EL (cell line): ENCODE results near the gene GPR157.

Source experiments
- DNase-seq: peaks from one replicate; pipeline ENCODE4 v3.0.0-alpha.2; 2016

The GPR157 gene

DNA sequence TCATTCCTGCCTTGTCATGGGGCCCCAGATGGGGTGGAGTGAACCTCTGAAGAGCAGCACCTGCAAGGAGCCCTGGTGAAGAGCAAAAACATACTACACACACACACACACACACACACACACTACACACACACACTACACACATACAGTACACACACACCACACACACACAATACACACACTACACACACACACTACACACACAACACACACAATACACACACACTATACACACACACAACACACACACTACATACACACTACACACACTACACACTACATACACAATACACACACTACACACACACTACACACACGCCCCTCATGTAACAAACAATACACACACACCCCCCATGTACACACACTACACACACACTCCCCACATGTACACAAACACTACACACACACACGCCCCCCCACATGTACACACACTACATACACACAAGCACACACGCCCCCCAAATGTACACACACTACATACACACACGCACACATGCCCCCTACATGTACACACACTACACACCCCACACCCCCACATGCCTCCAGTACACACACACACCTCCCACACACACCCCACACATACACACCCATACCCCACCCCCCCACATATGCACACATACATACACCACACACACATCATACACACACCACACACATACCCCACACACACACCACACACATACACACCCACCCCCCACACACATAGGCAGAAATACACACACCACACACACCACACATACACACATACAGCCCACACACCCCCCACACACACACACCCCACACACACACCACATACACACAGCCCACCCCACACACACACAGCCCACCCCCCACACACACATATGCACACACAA lies 68.8 kb downstream of the GPR157 start:
- DNase-seq, result no peak

GRCh38 chr1:9058465-9058864 lies 70.4 kb downstream of the GPR157 start:
- DNase-seq, result no peak

GRCh38 chr1:9057851-9058250 lies 71.1 kb downstream of the GPR157 start:
- DNase-seq, result no peak

DNA sequence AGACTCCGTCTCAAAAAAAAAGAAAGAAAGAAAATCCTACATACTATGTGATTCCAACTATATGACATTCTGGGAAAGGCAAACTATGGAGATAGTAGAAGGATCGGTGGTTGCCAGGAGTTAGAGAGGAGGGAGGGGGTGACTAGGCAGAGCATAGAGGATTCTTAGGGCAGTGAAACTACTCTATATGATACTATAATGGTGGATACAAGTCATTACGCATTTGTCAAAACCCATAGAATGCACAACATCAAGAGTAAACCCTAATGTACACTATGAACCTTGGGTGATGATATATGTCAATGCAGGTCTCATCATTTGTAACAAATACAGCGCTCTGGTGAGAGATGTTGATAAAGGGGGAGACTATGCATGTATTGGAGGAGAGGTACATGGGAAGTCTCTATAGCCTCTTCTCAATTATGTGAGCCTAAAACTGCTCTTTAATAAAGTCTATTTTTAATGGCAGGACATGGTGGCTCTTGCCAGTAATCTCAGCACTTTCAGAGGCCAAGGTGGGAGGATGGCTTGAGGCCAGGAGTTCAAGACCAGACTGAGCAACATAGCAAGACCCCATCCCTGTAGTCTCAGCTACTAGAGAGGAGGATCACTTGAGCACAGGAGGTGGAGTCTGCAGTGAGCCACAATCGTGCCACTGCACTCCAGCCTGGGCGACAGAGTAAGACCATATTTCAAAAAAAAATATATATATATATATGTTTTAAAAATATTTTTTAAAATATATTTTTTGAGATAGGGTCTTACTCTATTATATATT lies 76.4 kb downstream of the GPR157 start:
- DNase-seq, result no peak

DNA sequence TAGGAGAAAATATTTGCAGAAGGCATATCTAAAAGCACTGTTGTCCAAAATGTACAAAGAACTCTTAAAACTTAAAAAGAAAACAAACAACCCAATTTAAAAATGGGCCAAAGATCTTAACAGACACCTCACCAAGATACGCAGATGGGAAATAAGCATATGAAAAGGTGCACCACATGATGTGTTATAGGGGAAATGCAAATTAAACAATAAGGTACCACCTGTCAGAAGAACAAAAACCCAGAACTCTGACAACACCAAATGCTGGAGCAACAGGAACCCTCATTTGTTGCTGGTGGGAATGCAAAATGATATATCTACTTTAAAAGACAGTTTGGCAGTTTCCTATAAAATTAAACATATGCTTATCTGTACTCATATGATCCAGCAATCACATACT lies 77.5 kb downstream of the GPR157 start:
- DNase-seq, result no peak

DNA sequence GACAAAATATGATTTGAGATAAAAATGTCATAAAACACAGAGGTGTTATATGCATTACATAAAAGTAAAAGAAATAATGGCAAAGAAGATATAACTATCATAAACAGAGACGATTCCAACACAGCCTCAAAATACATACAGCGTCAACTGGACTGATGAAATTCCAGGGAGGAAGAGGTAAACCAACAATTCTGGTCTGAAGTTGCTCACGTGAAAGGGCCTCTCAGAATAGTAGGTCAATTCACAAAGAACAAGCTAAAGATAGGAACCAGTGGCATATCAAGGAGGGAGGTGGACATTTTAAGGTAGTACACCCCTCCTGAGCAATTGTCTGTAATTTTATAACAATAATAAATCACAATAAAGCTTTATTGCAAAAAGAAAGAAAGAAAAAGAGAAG lies 78.1 kb downstream of the GPR157 start:
- no peak for DNase-seq
